IPS-20b (cell line): ENCODE results near the gene MPP1.

Source experiments
- H3K27ac ChIP-seq: one replicate; pipeline ENCODE4 v1.5.1; 2013; ENCODE audit warnings: low read length
- H3K27me3 ChIP-seq: 2 replicates; pipeline ENCODE4 v1.6.1; 2013; ENCODE audit warnings: mild to moderate bottlenecking, low read length, inconsistent platforms; ENCODE audit not compliant: insufficient read depth
- H3K36me3 ChIP-seq: 2 replicates; pipeline ENCODE4 v1.6.1; 2013; ENCODE audit warnings: low read depth, mild to moderate bottlenecking, inconsistent platforms, low read length, moderate library complexity; ENCODE audit not compliant: insufficient read depth
- H3K4me1 ChIP-seq: 2 replicates; pipeline ENCODE4 v1.6.1; 2013; ENCODE audit warnings: mild to moderate bottlenecking, control low read depth, inconsistent platforms, low read length, moderate library complexity; ENCODE audit not compliant: insufficient read depth
- H3K4me3 ChIP-seq: 2 replicates; pipeline ENCODE4 v1.5.1; 2013; ENCODE audit warnings: mild to moderate bottlenecking, low read length, inconsistent platforms
- H3K9ac ChIP-seq: 2 replicates; pipeline ENCODE4 v1.6.1; 2013; ENCODE audit warnings: low read depth, mild to moderate bottlenecking, inconsistent platforms, low read length, moderate library complexity
- H3K9me3 ChIP-seq: 2 replicates; pipeline ENCODE4 v1.6.1; 2013; ENCODE audit warnings: mild to moderate bottlenecking, low read depth, low read length, inconsistent platforms; ENCODE audit not compliant: insufficient read depth

The MPP1 gene

GRCh38 chrX:154809939-154810665 is 4.8 kb upstream of the MPP1 start:
- no peak overlapping the region for H3K4me3 ChIP-seq
- H3K27me3 ChIP-seq: peaks cover 8% of the 10 kb centered on the region; the same call in 1 of the 2 replicates
- no peaks in the 10 kb centered on the region for H3K36me3 ChIP-seq
- no peak overlapping the region for H3K9ac ChIP-seq
- no peaks in the 10 kb centered on the region for H3K9me3 ChIP-seq
- H3K4me1 ChIP-seq: peaks cover 9% of the 10 kb centered on the region; the same call in 1 of the 2 replicates
- no peak overlapping the region for H3K27ac ChIP-seq

- Histone ChIP-seq H3K4me1 (peaks cover 6% of the 10 kb centered on the region; the same call in 1 of the 2 replicates), H3K9me3 (no peaks in the 10 kb centered on the region)
Observed at GRCh38 chrX:154806837-154807501, 1.7 kb upstream of the MPP1 start.

DNA sequence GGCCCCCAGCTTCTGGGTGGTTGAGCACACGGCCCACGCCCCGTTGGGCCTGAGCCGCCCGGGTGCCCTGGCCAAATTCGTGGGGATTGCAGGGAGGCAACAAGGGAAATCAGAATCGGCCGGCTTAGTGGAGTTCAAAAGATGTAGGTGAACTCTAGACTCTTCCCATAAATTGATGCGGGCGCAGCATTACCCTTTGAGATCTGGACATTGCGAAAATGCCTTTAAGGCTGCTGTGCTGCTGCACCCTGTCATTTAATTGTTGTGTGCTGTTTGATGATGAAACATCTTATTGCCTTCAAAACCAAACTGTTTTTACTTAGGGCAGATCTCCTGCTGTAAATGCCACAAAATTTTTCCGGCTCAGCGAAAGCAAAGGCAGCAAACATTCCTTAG is 409 bp upstream of the MPP1 start:
- Histone ChIP-seq H3K27ac (no peak overlapping the region), H3K36me3 (no peaks in the 10 kb centered on the region), H3K9ac (no peak overlapping the region; the same call in 1 of the 2 replicates), H3K9me3 (no peaks in the 10 kb centered on the region), H3K27me3 (peaks cover 52% of the 10 kb centered on the region), H3K4me1 (peaks cover 6% of the 10 kb centered on the region; the same call in 1 of the 2 replicates), H3K4me3 (peak overlapping the region; percentile 55)

More at GRCh38 chrX:154806837-154807501, 1.7 kb upstream of the MPP1 start:
- no peak overlapping the region for H3K4me3 ChIP-seq
- peaks cover 40% of the 10 kb centered on the region for H3K27me3 ChIP-seq
- no peaks in the 10 kb centered on the region for H3K36me3 ChIP-seq
- no peak overlapping the region for H3K27ac ChIP-seq
- H3K9ac ChIP-seq: no peak overlapping the region

- H3K4me1 ChIP-seq: peaks cover 1% of the 10 kb centered on the region; the same call in 1 of the 2 replicates
Observed at GRCh38 chrX:154804261-154804956, 876 bp downstream of the MPP1 start.

DNA sequence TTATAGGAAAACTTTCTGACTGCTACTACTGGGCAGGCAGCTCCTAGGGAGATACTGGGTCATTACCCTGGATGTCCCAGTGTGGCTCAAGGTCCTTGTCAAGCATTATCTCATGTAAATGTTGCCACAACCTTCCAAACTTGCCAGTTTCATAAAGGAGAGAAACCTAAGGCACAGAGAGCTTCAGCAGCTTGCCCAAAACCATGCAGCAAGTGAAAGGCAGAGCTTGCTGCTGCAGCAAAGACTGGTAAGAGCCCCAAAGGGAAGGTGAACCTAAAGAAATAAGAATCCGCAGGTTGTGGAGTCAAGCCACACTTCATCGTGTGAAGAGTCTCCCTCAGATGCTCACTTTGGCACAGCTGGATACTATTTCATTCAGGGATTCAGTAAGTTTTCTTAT is 2.3 kb downstream of the MPP1 start:
- H3K4me1 ChIP-seq: peaks cover 4% of the 10 kb centered on the region; the same call in 1 of the 2 replicates
- H3K9ac ChIP-seq: no peak overlapping the region
- H3K27me3 ChIP-seq: peaks cover 72% of the 10 kb centered on the region
- no peaks in the 10 kb centered on the region for H3K36me3 ChIP-seq
- no peak overlapping the region for H3K4me3 ChIP-seq
- no peaks in the 10 kb centered on the region for H3K9me3 ChIP-seq
- H3K27ac ChIP-seq: no peak overlapping the region

More at GRCh38 chrX:154804261-154804956, 876 bp downstream of the MPP1 start:
- Histone ChIP-seq H3K9me3 (no peaks in the 10 kb centered on the region), H3K27ac (no peak overlapping the region), H3K4me3 (peak overlapping the region; percentile 55), H3K9ac (no peak overlapping the region; the same call in 1 of the 2 replicates), H3K27me3 (peaks cover 61% of the 10 kb centered on the region), H3K36me3 (no peaks in the 10 kb centered on the region)

DNA sequence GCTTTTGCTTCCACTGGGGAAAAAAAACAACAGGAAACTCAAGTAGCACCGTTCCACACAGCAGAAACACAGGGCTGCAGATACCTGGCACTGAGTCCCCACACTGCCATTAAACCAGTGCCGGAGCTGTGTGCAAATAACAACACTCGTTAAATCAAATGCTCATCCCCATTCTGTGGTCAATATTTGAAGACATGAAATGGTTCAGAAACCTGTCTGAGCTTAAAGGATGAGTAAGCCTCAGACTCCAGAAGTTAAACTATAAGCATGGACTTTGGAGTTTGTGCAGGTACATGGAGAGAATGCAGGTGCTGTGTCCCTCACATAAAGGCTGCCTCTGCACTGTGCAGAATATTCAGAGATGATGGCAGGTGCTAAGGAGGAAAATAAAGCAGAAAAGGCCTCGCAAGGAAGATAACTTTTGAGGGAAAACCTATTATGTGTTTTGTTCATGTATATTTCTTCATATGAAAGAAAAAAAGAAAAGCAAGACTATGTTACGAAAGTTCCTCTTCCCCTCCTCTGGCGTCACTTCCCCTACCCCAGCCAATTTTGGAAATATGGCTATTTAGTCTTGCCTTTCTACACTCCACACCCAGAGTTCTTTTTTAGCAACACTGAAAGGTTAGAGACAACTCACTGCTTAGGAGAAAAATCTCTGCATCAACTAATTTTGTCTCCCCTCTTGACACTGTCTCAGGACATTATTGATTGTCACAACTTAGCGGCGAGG is 4.6 kb downstream of the MPP1 start:
- Histone ChIP-seq H3K27me3 (peaks cover 81% of the 10 kb centered on the region), H3K4me1 (peaks cover 4% of the 10 kb centered on the region; the same call in 1 of the 2 replicates), H3K27ac (no peak overlapping the region), H3K4me3 (no peak overlapping the region), H3K9ac (no peak overlapping the region), H3K36me3 (no peaks in the 10 kb centered on the region), H3K9me3 (no peaks in the 10 kb centered on the region)

DNA sequence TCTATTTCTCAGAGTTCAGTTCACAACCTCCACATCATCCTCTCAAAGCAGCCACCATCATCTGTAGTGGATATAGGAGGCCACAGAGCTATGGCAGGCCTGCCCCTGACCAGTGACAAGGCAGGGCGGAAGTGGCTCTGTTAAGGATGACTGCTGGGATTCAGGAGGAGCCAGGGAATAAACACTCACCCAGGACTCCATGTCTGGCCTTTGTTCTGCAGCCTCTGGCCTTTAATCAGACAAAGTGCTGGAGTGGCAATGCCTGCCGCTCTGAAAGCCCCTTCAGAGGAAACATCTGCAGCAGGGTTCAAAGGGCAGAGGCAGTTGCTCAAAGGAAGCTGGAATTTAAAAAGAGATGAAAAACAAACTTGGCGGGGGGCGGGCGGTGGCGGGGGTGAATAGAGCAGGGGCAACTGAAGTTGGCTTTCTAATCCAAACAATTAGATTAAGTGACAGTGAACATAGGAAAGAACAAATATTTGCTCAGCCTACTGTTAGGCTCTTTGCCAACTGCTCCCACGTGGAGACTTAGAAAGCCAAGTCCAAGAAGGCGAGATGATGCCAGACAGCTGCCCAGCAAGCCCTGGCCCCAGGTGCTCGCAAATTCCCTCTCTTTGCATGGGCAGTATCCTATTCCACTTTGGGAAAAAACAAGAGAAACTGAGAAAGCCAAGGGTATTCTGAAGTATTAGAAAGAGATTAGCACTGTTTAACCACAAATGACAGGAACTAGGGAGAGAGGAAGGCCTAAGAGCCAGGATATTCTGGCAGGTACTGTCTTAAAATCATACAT is 5.5 kb downstream of the MPP1 start:
- no peak overlapping the region for H3K4me3 ChIP-seq
- H3K36me3 ChIP-seq: no peaks in the 10 kb centered on the region
- no peak overlapping the region for H3K27ac ChIP-seq
- no peaks in the 10 kb centered on the region for H3K9me3 ChIP-seq
- peaks cover 4% of the 10 kb centered on the region; the same call in 1 of the 2 replicates for H3K4me1 ChIP-seq
- peaks cover 75% of the 10 kb centered on the region for H3K27me3 ChIP-seq
- H3K9ac ChIP-seq: no peak overlapping the region

DNA sequence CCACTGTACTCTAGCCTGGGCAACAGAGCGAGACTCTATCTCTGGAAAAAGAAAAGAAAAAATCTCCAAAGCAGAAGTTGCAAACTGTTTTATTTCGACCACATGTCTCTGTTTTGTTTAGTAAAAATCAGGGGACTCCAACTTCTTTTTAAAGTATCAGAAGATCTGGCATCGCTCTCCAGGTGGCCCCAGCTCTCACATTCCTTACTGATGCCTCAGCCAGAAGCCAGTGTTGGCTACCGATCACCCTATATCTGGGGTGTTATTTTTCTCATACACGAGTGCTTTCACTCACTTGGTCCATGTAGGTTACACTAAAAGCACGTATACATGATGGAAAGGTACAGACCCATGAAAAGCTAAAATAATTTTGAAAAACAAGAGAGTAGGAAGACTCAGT is 8.3 kb downstream of the MPP1 start:
- Histone ChIP-seq H3K36me3 (no peaks in the 10 kb centered on the region), H3K27ac (no peak overlapping the region), H3K27me3 (peaks cover 48% of the 10 kb centered on the region), H3K4me1 (peaks cover 4% of the 10 kb centered on the region; the same call in 1 of the 2 replicates), H3K9ac (no peak overlapping the region), H3K4me3 (no peak overlapping the region), H3K9me3 (no peaks in the 10 kb centered on the region)

DNA sequence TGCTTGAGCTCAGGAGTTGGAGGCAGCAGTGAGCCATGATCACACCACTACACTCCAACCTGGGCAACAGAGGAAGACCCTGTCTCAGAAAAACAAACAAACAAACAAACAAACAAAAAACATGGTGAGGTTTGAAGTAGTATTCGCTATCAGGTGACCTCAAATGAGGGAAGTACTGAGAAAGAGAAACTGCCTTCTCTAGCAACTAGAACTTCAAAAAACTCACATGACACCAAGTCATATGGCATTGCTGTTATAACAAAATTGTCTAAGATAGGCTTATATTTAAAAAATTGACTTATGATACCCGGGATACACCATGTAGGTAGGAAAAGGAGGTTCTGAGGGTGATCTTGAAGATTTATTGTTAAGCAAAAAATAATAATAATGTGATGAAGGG is 10.3 kb downstream of the MPP1 start:
- Histone ChIP-seq H3K36me3 (no peaks in the 10 kb centered on the region), H3K9me3 (no peaks in the 10 kb centered on the region), H3K9ac (no peak overlapping the region), H3K27ac (no peak overlapping the region), H3K4me3 (no peak overlapping the region), H3K4me1 (peaks cover 4% of the 10 kb centered on the region; the same call in 1 of the 2 replicates), H3K27me3 (peaks cover 28% of the 10 kb centered on the region; the same call in 1 of the 2 replicates)

- no peak overlapping the region for H3K27ac ChIP-seq
- no peak overlapping the region for H3K4me3 ChIP-seq
- H3K27me3 ChIP-seq: peaks cover 18% of the 10 kb centered on the region; the same call in 1 of the 2 replicates
- no peaks in the 10 kb centered on the region for H3K9me3 ChIP-seq
- no peaks in the 10 kb centered on the region for H3K4me1 ChIP-seq
- no peak overlapping the region for H3K9ac ChIP-seq
- H3K36me3 ChIP-seq: no peaks in the 10 kb centered on the region
Observed at GRCh38 chrX:154793084-154793795, 12.0 kb downstream of the MPP1 start.
